Adipocyte (in vitro differentiated cells): ENCODE data around the gene ADAMTS8.
"Not testable (repeated sequence)": the region's sequence is repeated elsewhere in the genome, so short reads cannot be mapped to it uniquely, and the experiment has no call there.

Source experiments
- DNase-seq: peaks from one replicate; pipeline ENCODE4 v3.0.0-alpha.2; 2015; ENCODE audit warnings: low read depth
- H3K27me3 ChIP-seq: replicated peaks from 2 replicates; pipeline ENCODE4 v1.7.0; 2013; ENCODE audit warnings: mild to moderate bottlenecking, low read length, moderate library complexity; ENCODE audit not compliant: control insufficient read depth, insufficient read depth
- H3K36me3 ChIP-seq: 2 replicates; pipeline ENCODE4 v1.7.0; 2013; ENCODE audit warnings: low read length, mild to moderate bottlenecking, moderate library complexity; ENCODE audit not compliant: control insufficient read depth, insufficient read depth, severe bottlenecking
- H3K4me1 ChIP-seq: 2 replicates; pipeline ENCODE4 v1.7.0; 2013; ENCODE audit warnings: mild to moderate bottlenecking, low read length, moderate library complexity; ENCODE audit not compliant: control insufficient read depth, insufficient read depth
- H3K4me3 ChIP-seq: 2 replicates; pipeline ENCODE4 v1.7.0; 2013; ENCODE audit warnings: mild to moderate bottlenecking, low read length, moderate library complexity
- H3K9ac ChIP-seq: 2 replicates; pipeline ENCODE4 v1.7.0; 2013; ENCODE audit warnings: mild to moderate bottlenecking, low read length, moderate library complexity
- H3K9me3 ChIP-seq: 2 replicates; pipeline ENCODE4 v1.7.0; 2013; ENCODE audit warnings: mild to moderate bottlenecking, low read length, moderate library complexity; ENCODE audit not compliant: control insufficient read depth

ADAMTS8 gene

DNA sequence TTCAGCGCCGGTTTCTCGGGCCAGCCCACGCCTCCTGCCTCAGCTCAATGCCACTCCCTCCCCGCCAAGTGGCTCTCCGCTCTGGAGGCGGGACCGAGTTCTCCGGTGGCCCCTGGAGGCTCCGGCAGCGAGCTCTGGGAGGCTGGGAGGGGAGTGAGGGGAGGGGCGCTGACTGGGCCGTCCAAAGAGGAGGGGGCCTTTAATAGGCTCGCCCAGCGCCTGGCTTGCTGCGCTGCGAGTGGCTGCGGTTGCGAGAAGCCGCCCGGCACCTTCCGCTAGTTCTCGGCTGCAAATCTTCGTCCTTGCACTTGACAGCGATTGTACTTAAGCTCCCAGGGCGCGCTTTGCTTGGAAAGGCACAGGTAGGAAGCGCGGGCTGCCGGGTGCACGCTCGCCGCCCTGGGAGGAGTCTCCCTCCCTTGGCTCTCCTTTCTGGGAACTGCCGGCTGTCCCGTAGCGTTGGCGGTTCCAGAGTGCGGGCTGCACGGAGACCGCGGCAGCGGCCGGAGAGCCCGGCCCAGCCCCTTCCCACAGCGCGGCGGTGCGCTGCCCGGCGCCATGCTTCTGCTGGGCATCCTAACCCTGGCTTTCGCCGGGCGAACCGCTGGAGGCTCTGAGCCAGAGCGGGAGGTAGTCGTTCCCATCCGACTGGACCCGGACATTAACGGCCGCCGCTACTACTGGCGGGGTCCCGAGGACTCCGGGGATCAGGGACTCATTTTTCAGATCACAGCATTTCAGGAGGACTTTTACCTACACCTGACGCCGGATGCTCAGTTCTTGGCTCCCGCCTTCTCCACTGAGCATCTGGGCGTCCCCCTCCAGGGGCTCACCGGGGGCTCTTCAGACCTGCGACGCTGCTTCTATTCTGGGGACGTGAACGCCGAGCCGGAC is 20.3 kb upstream of the ADAMTS8 start, which contains the start of gene ADAMTS15:
TSS of gene ADAMTS15 (plus strand) at position 230 of the 894 bp plus-strand sequence. CDS start at position 559, 329 bp downstream.
- H3K4me1 ChIP-seq = peaks cover 36% of the 10 kb centered on the region
- H3K36me3 ChIP-seq = no peaks in the 10 kb centered on the region
- peak within 1 kb of the TSS; percentile 87 for H3K4me3 ChIP-seq
- peak; percentile 97 for DNase-seq
- H3K9ac ChIP-seq = peak within 1 kb of the TSS; percentile 93
- no peaks in the 10 kb centered on the region for H3K9me3 ChIP-seq
- no peaks in the 10 kb centered on the region for H3K27me3 ChIP-seq

DNA sequence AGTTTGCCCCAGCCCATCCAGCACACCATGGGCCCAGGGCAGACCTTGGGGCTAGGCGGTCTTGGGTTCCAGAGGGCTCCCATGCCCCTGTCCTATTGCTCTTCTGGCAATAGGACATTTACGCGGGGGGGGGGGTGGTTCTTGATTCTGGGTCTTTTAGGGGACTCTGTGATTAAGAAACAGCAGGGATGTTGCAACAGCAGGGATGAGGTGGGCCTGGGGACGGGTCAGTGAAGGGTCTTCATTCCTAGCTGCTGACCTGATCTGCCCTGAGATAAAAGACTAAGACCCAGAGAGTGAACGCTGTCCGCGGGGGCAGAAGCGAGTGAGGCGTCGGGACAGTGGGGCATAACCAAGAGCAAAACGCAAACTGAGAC is 19.6 kb upstream of the ADAMTS8 start:
- no peak for DNase-seq
- H3K36me3 ChIP-seq = no peaks in the 10 kb centered on the region
- no peaks in the 10 kb centered on the region for H3K27me3 ChIP-seq
- H3K9ac ChIP-seq = peak overlapping the region; percentile 93
- H3K4me3 ChIP-seq = peak overlapping the region; percentile 87
- H3K4me1 ChIP-seq = peaks cover 30% of the 10 kb centered on the region
- H3K9me3 ChIP-seq = no peaks in the 10 kb centered on the region

DNA sequence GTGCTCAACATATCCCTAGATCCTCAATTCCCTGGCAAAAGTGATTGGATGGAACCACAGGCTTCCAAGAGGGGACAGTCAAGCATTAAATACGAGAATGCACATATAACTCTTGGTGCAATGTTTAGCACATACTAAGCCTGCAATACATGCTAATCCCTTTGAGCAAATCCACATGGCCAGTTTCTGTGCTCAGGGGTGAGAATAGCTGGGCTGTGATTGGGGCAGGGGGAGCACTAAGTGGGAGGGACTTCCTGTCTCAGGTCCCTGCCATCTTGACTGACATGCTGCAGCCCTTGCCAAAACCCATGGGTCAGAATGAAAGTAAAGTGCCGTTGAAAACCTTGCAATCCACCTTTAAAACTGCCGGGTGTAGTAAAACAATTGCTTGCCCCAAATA is 17.4 kb upstream of the ADAMTS8 start:
- H3K9me3 ChIP-seq = peaks cover 5% of the 10 kb centered on the region
- no peak overlapping the region for H3K4me3 ChIP-seq
- H3K27me3 ChIP-seq = no peaks in the 10 kb centered on the region
- DNase-seq = no peak
- H3K4me1 ChIP-seq = peaks cover 14% of the 10 kb centered on the region
- H3K36me3 ChIP-seq = no peaks in the 10 kb centered on the region
- no peak overlapping the region for H3K9ac ChIP-seq

DNA sequence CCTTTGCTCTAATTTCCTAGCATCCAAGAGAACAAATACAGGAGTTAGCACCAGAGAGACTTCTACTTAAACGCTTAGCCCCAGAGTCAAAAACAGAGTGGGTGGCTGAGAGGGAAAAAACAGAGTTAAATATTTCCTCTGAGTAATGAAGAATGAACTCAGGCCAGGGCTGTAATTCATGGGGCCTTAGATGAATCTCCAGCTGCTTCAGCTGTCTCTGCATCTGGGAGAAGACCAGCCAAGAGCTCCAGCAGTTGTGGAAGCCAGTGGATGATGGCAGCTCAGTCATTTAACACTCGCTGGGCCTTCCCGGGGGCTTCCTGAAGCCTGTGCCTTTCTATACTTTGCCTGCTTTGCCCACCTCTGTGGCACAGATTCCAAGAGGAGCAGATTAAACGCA is 14.3 kb upstream of the ADAMTS8 start:
- Histone ChIP-seq H3K36me3 (no peaks in the 10 kb centered on the region), H3K4me1 (peaks cover 5% of the 10 kb centered on the region), H3K9ac (peak overlapping the region; percentile 17), H3K27me3 (no peaks in the 10 kb centered on the region), H3K9me3 (peaks cover 5% of the 10 kb centered on the region), H3K4me3 (no peak overlapping the region)
- DNase-seq = no peak

DNA sequence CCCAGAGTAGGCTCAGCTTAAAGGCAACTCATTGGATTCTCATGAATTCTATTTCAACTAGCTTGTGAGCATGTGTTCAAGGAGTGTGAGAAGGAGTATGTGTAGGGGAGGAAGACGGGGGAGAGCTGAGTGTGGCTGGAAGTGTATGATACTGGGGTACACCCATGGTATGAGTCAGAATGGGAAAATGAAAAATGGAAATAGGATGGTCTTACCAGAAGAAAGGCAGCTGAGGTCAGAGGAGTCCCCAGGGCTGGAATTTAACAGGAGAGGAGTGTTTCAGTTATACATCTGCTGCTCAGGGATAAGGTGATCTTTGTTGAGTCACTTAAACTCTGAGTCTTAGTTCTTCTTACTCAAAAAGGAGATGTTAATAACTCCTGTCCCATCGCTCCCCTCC is 13.3 kb upstream of the ADAMTS8 start:
- Histone ChIP-seq H3K9ac (no peak overlapping the region), H3K9me3 (peaks cover 5% of the 10 kb centered on the region), H3K4me1 (peaks cover 5% of the 10 kb centered on the region), H3K27me3 (no peaks in the 10 kb centered on the region), H3K36me3 (no peaks in the 10 kb centered on the region), H3K4me3 (no peak overlapping the region)
- DNase-seq = no peak

DNA sequence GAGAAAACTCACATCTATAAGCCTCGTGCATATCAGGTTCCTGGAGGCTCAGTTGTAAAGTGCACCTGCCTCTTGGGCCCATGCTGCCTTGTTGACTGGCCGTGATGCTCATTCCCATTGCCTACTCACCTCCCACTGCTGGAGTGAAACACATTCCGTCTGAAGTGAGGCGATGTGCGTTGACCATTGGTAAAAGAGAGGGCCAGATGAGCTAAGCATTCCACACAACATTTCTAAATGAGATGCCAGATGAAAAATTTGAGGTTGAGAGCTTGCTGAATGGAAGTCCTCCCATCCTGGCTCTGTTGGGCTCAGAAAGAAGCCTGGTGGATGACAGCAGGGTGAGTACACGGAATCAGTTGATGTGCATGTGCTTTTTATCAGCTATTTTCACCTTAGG is 11.5 kb upstream of the ADAMTS8 start:
- no peaks in the 10 kb centered on the region for H3K36me3 ChIP-seq
- peaks cover 5% of the 10 kb centered on the region for H3K9me3 ChIP-seq
- H3K9ac ChIP-seq = no peak overlapping the region
- DNase-seq = no peak
- H3K4me1 ChIP-seq = peaks cover 19% of the 10 kb centered on the region
- H3K4me3 ChIP-seq = no peak overlapping the region
- no peaks in the 10 kb centered on the region for H3K27me3 ChIP-seq

DNA sequence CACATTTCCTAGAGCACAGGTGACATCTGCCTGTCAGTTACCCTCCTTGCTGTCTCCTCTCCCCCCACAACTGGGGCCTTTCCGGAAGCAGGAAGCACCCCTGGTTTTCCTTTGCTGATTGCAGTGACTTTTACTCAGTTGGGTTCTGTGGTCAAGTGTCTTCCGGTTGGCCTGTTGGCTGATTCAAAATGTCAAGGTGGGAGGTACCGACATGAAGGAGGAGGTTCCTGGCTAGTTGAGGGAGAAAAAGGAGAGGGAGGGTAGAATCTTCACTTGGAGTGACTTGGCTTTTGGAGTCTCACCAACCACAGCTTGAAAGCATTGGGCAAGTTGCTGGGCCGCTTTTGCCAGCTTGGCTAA is 10.7 kb upstream of the ADAMTS8 start:
- Histone ChIP-seq H3K4me1 (peaks cover 23% of the 10 kb centered on the region), H3K36me3 (no peaks in the 10 kb centered on the region), H3K27me3 (no peaks in the 10 kb centered on the region), H3K9ac (no peak overlapping the region), H3K9me3 (peaks cover 5% of the 10 kb centered on the region), H3K4me3 (no peak overlapping the region)
- no peak for DNase-seq

DNA sequence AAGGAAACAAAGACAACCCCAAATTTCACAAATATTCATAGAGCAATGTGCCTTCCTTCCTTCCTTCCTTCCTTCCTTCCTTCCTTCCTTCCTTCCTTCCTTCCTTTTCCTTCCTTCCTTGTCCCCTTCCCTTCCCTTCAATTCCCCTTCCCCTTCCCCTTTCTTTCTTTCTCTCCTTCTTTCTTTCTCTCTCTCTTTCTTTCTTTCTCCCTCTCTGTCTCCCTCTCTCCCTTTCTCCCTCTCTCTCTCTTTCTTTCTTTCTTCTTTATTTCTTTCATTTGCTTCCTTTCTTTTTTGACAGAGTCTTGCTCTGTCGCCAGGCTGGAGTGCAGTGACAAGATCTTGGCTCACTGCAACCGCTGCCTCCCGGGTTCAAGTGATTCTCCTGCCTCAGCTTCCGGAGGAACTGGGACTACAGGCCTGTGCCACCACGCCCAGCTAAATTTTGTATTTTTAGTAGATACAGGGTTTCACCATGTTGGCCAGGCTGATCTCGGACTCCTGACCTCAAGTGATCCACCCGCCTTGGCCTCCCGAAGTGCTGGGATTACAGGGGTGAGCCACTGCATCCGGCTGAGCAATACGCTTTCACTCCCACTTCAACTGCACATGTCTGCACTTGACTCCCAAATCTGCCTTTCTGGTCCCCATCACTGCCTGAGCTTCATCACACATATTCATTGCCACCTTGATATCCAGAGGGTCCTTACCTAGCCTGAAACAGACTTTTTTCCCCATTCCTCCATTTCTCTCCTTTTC is 10.2 kb upstream of the ADAMTS8 start:
- peaks cover 25% of the 10 kb centered on the region for H3K4me1 ChIP-seq
- H3K27me3 ChIP-seq, H3K9me3 ChIP-seq, H3K9ac ChIP-seq, DNase-seq, H3K36me3 ChIP-seq, H3K4me3 ChIP-seq: not testable (repeated sequence)

DNA sequence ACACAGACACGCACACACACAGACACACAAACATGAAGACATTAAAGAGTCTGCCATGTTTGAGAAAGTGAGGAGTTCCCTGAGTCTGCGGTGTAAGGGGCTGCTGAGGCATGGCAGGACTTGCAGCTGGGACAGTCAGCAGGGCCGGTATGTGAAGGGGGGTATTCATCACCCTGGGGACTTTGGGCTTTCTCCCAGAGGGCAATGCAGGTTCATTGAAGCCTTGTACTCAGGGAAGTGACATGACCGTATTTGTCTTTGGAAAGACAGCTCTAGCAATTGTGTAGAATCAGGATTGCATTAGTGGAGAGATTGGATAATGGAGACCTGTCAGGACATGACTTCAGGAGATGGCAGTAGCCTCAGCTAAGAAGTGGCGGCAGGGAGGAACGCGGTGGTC is 9.4 kb upstream of the ADAMTS8 start:
- H3K4me3 ChIP-seq = no peak overlapping the region
- peaks cover 5% of the 10 kb centered on the region for H3K9me3 ChIP-seq
- H3K36me3 ChIP-seq = no peaks in the 10 kb centered on the region
- H3K27me3 ChIP-seq = no peaks in the 10 kb centered on the region
- no peak for DNase-seq
- peaks cover 25% of the 10 kb centered on the region for H3K4me1 ChIP-seq
- no peak overlapping the region for H3K9ac ChIP-seq

DNA sequence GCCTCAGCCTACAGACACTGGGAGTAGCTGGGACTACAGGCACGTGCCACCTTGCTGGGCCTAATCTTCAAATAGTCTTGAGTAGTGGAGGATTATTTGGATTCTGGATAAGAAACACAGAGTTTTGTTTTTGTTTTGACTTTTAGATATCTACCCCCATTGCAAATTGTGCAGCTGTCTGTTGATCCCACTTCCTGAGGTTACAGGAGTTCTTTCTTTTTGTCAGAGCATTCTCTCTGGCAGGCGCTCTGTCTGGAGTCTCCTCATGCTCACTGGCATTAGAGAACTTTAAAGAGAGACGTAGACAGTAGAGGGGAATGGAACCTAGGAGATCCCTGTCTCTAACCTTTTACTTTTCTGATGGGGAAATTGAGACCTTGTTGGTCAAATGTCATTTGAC is 7.8 kb upstream of the ADAMTS8 start:
- H3K4me3 ChIP-seq = no peak overlapping the region
- H3K9me3 ChIP-seq = peaks cover 3% of the 10 kb centered on the region
- H3K36me3 ChIP-seq = no peaks in the 10 kb centered on the region
- no peak for DNase-seq
- H3K4me1 ChIP-seq = peaks cover 26% of the 10 kb centered on the region
- peak overlapping the region; percentile 96 for H3K9ac ChIP-seq
- H3K27me3 ChIP-seq = no peaks in the 10 kb centered on the region

DNA sequence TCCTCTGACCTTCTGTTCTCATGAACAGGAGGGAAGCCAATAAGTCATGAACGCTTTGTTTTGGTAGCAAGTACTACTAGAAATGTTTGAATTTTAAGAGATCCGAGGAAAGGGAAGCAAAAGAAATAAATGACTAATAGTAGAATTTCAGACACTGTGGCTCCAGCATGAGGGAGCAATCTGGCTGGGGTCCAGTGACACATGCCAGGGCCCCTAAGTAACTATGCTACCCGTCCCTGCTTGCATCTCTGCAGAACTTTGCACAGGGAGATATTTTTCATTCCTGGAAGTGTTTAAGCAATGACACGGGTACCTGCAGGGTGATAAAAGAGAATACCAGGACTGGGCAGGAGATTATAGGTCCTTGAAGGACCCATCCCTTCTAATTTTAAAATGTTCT is 7.3 kb upstream of the ADAMTS8 start:
- DNase-seq = peak; percentile 31
- H3K36me3 ChIP-seq = no peaks in the 10 kb centered on the region

More for the DNA sequence above, 7.3 kb upstream of the ADAMTS8 start:
- peak overlapping the region; percentile 96 for H3K9ac ChIP-seq
- peaks cover 26% of the 10 kb centered on the region for H3K4me1 ChIP-seq
- peak overlapping the region; percentile 97 for H3K4me3 ChIP-seq
- H3K9me3 ChIP-seq = no peaks in the 10 kb centered on the region
- peaks cover under 1% of the 10 kb centered on the region for H3K27me3 ChIP-seq
